ENCODE results near the gene TADA1. TPM values are rescaled to one million over a fixed set of nuclear protein-coding genes. Genes with fewer than 3 reads are reported as not detected.

TADA1 gene
- total RNA-seq, 1 experiment from 2014 or later = 16.6 TPM

GRCh38 chr1:166838766-166839599 lies 37.1 kb downstream of the TADA1 start, which contains the start of gene POGK (continued):
- TF ChIP-seq CTCF (IDR thresholded peaks at IDR 0.05) (no peak), ESRRA (CRISPR knock-in tag; IDR thresholded peaks at IDR 0.05; ENCODE audit: borderline replicate concordance) (peak; percentile 90; the same call in 1 of the 2 replicates), PRDM15 (CRISPR knock-in tag; IDR thresholded peaks at IDR 0.05) (0 out of 2 replicates have a peak, but pooled peaks have one; percentile 22), ATF2 (CRISPR knock-in tag; IDR thresholded peaks at IDR 0.05; ENCODE audit: borderline replicate concordance, low read depth) (no peak), NFATC4 (CRISPR knock-in tag; IDR thresholded peaks at IDR 0.05) (no peak), CBFB (CRISPR knock-in tag; IDR thresholded peaks at IDR 0.05; ENCODE audit: low read depth) (no peak), ZMAT4 (CRISPR knock-in tag; IDR thresholded peaks at IDR 0.05) (no peak), IRF1 (CRISPR knock-in tag; IDR thresholded peaks at IDR 0.05) (no peak), E2F5 (CRISPR knock-in tag; IDR thresholded peaks at IDR 0.05) (no peak), GRHL2 (CRISPR knock-in tag; IDR thresholded peaks at IDR 0.05; ENCODE audit: insufficient replicate concordance, severe bottlenecking) (no peak), TP53 (CRISPR knock-in tag; IDR thresholded peaks at IDR 0.05) (peak; percentile 91), ZNF416 (CRISPR knock-in tag; IDR thresholded peaks at IDR 0.05) (peak; percentile 27; the same call in 1 of the 2 replicates), TCF7 (CRISPR knock-in tag; IDR thresholded peaks at IDR 0.05; ENCODE audit: low read depth) (peak; percentile 24; the same call in 1 of the 2 replicates), NFE2L1 (CRISPR knock-in tag; IDR thresholded peaks at IDR 0.05) (peak; percentile 69; the same call in 1 of the 2 replicates), NR2C2 (CRISPR knock-in tag; IDR thresholded peaks at IDR 0.05) (no peak), GTF2I (CRISPR knock-in tag; conservative IDR thresholded peaks at IDR 0.05) (no peak), TEAD4 (CRISPR knock-in tag; IDR thresholded peaks at IDR 0.05) (no peak), ZNF263 (CRISPR knock-in tag; IDR thresholded peaks at IDR 0.05; ENCODE audit: low read depth) (peak; percentile 99), PRRX2 (CRISPR knock-in tag; IDR thresholded peaks at IDR 0.05) (peak; percentile 24; the same call in 1 of the 2 replicates), CREB1 (CRISPR knock-in tag; IDR thresholded peaks at IDR 0.05) (peak; percentile 27; the same call in 1 of the 2 replicates), NR1H2 (CRISPR knock-in tag; IDR thresholded peaks at IDR 0.05) (no peak), ZBTB43 (CRISPR knock-in tag; IDR thresholded peaks at IDR 0.05) (peak; percentile 58; the same call in 1 of the 2 replicates), SMAD3 (CRISPR knock-in tag; IDR thresholded peaks at IDR 0.05; ENCODE audit: borderline replicate concordance) (peak; percentile 60; the same call in 1 of the 2 replicates), PREB (CRISPR knock-in tag; IDR thresholded peaks at IDR 0.05; ENCODE audit: borderline replicate concordance) (no peak; the same call in 1 of the 2 replicates), MYBL2 (CRISPR knock-in tag; IDR thresholded peaks at IDR 0.05) (no peak)
